Measurements from ENCODE around the gene C1orf174. TPM values are rescaled to one million over a fixed set of nuclear protein-coding genes. Genes with fewer than 3 reads are reported as not detected.

C1orf174 gene
- total RNA-seq, 2 donors from 2014 or later = 14.8 to 15.6 TPM

- ATAC-seq (no peak), DNase-seq (peak in 2 of 4 donors; percentile 4 to 10)
- Histone ChIP-seq H3K27me3 (no peaks in the 10 kb centered on the region), H3K4me1 (peaks cover 17% of the 10 kb centered on the region), H3K9me3 (no peaks in the 10 kb centered on the region), H3K27ac (no peak overlapping the region), H3K36me3 (replicated peaks in 1 of 2; ENCODE audit: insufficient read depth in 1 of 2, low read depth in 2 of 2) (no peaks in the 10 kb centered on the region), H3K4me3 (no peak overlapping the region)
- WGBS, 2 donors = 72 to 73% methylated on average over 16 to 19 of the region's 22 CpGs
- intact Hi-C loops (cut with DNase I) = no loop called here
- TF ChIP-seq POLR2A (IDR thresholded peaks at IDR 0.05) (no peak), CTCF (IDR thresholded peaks at IDR 0.05) (no peak)
Observed at GRCh38 chr1:3907031-3907534, 7.0 kb upstream of the C1orf174 start.

- Histone ChIP-seq H3K4me1 (peaks cover 17% of the 10 kb centered on the region), H3K36me3 (replicated peaks in 1 of 2; ENCODE audit: insufficient read depth in 1 of 2, low read depth in 2 of 2) (no peaks in the 10 kb centered on the region), H3K9me3 (no peaks in the 10 kb centered on the region), H3K27me3 (no peaks in the 10 kb centered on the region), H3K4me3 (no peak overlapping the region), H3K27ac (no peak overlapping the region)
- 79 to 89% methylated on average over 10 to 11 of the region's 11 CpGs for WGBS, 2 donors
- intact Hi-C loops (cut with DNase I) = no loop called here
- no peak for ATAC-seq
- DNase-seq = peak in 1 of 4 donors; percentile 7
- TF ChIP-seq CTCF (IDR thresholded peaks at IDR 0.05) (no peak), POLR2A (IDR thresholded peaks at IDR 0.05) (no peak)
Observed at GRCh38 chr1:3906672-3907020, 6.6 kb upstream of the C1orf174 start.

GRCh38 chr1:3905953-3906671 lies 6.0 kb upstream of the C1orf174 start:
- 85 to 87% methylated on average over 14 to 18 of the region's 18 CpGs for WGBS, 2 donors
- Histone ChIP-seq H3K36me3 (replicated peaks in 1 of 2; ENCODE audit: insufficient read depth in 1 of 2, low read depth in 2 of 2) (no peaks in the 10 kb centered on the region), H3K9me3 (no peaks in the 10 kb centered on the region), H3K27me3 (no peaks in the 10 kb centered on the region), H3K4me1 (peaks cover 13% of the 10 kb centered on the region), H3K27ac (no peak overlapping the region), H3K4me3 (no peak overlapping the region)
- intact Hi-C loops (cut with DNase I) = no loop called here
- peak in 2 of 4 donors; percentile 3 to 6 for DNase-seq
- no peak for ATAC-seq
- TF ChIP-seq CTCF (IDR thresholded peaks at IDR 0.05) (no peak), POLR2A (IDR thresholded peaks at IDR 0.05) (no peak)

GRCh38 chr1:3905266-3905952 lies 5.3 kb upstream of the C1orf174 start:
- Histone ChIP-seq H3K4me1 (peaks cover 7% of the 10 kb centered on the region), H3K4me3 (no peak overlapping the region), H3K36me3 (replicated peaks in 1 of 2; ENCODE audit: insufficient read depth in 1 of 2, low read depth in 2 of 2) (no peaks in the 10 kb centered on the region), H3K27me3 (no peaks in the 10 kb centered on the region), H3K27ac (no peak overlapping the region), H3K9me3 (no peaks in the 10 kb centered on the region)
- ATAC-seq (no peak), DNase-seq (peak in 2 of 4 donors; percentile 2 to 7)
- intact Hi-C loops (cut with DNase I) = no loop called here
- no peak for TF ChIP-seq POLR2A (IDR thresholded peaks at IDR 0.05)
- no peak for TF ChIP-seq CTCF (IDR thresholded peaks at IDR 0.05)
- 87 to 89% methylated on average over 13 to 19 of the region's 19 CpGs for WGBS, 2 donors

Data from body of pancreas (tissue), 4 donors.